Measurements from ENCODE around the gene MTNR1B.

Gene MTNR1B

GRCh38 chr11:92978271-92979111 is 9.0 kb downstream of the MTNR1B start:
- peak; percentile 91 for DNase-seq

GRCh38 chr11:92979176-92979575 is 9.7 kb downstream of the MTNR1B start:
- no peak for DNase-seq

GRCh38 chr11:92980312-92980711 is 10.9 kb downstream of the MTNR1B start:
- no peak for DNase-seq

GRCh38 chr11:92981508-92982043 is 12.1 kb downstream of the MTNR1B start:
- no peak for DNase-seq

- no peak for DNase-seq
Measured at GRCh38 chr11:92986585-92986984, 17.1 kb downstream of the MTNR1B start.

GRCh38 chr11:92993004-92993403 is 23.6 kb downstream of the MTNR1B start:
- DNase-seq: no peak

- DNase-seq: no peak
Measured at GRCh38 chr11:93000511-93001476, 31.3 kb downstream of the MTNR1B start.

GRCh38 chr11:93001806-93002205 is 32.4 kb downstream of the MTNR1B start:
- no peak for DNase-seq

GRCh38 chr11:93002380-93002779 is 32.9 kb downstream of the MTNR1B start:
- DNase-seq: no peak

GRCh38 chr11:93005239-93005638 is 35.8 kb downstream of the MTNR1B start:
- peak; percentile 51 for DNase-seq

GRCh38 chr11:93013646-93014045 is 44.2 kb downstream of the MTNR1B start:
- no peak for DNase-seq

GRCh38 chr11:93016595-93016994 is 47.1 kb downstream of the MTNR1B start:
- DNase-seq: no peak

GRCh38 chr11:93017821-93018690 is 48.6 kb downstream of the MTNR1B start:
- no peak for DNase-seq

- DNase-seq: no peak
Measured at GRCh38 chr11:93020248-93021046, 51.0 kb downstream of the MTNR1B start.

GRCh38 chr11:93024369-93024768 is 54.9 kb downstream of the MTNR1B start:
- no peak for DNase-seq

- DNase-seq: no peak
Measured at GRCh38 chr11:93025558-93026255, 56.3 kb downstream of the MTNR1B start.

- no peak for DNase-seq
Measured at GRCh38 chr11:93028960-93029522, 59.6 kb downstream of the MTNR1B start.

GRCh38 chr11:93031386-93031785 is 61.9 kb downstream of the MTNR1B start:
- no peak for DNase-seq

All from NCI-H2029 treated with DMSO at 0.1 percent for 48 hours (cell line).